ENCODE data around the gene CXCL14.
"Not testable (repeated sequence)": the region's sequence is repeated elsewhere in the genome, so short reads cannot be mapped to it uniquely, and the experiment has no call there.

The CXCL14 gene

GRCh38 chr5:135543485-135544304 lies 35.1 kb downstream of the CXCL14 start:
- DNase-seq (ENCODE audit: low read depth, low spot score): peak; percentile 77

GRCh38 chr5:135543001-135543484 lies 35.7 kb downstream of the CXCL14 start:
- no peak for DNase-seq (ENCODE audit: low read depth, low spot score)

GRCh38 chr5:135541807-135542502 lies 36.8 kb downstream of the CXCL14 start:
- DNase-seq (ENCODE audit: low read depth, low spot score): no peak

GRCh38 chr5:135539430-135540005 lies 39.3 kb downstream of the CXCL14 start:
- DNase-seq (ENCODE audit: low read depth, low spot score): no peak

- no peak for DNase-seq (ENCODE audit: low read depth, low spot score)
Measured at GRCh38 chr5:135538261-135538660, 40.5 kb downstream of the CXCL14 start.

- DNase-seq (ENCODE audit: low read depth, low spot score): no peak
Measured at GRCh38 chr5:135537745-135538144, 41.0 kb downstream of the CXCL14 start.

GRCh38 chr5:135537271-135537670 lies 41.5 kb downstream of the CXCL14 start:
- DNase-seq (ENCODE audit: low read depth, low spot score): no peak

GRCh38 chr5:135535820-135536801 lies 42.7 kb downstream of the CXCL14 start, which contains the start of gene NEUROG1:
TSS of gene NEUROG1 (minus strand) at chr5:135535964. CDS start at chr5:135535690, 274 bp downstream.
- peak; percentile 92 for DNase-seq (ENCODE audit: low read depth, low spot score)

- DNase-seq (ENCODE audit: low read depth, low spot score): no peak
Measured at GRCh38 chr5:135535420-135535819, 43.4 kb downstream of the CXCL14 start.

GRCh38 chr5:135534609-135535419 lies 44.0 kb downstream of the CXCL14 start:
- peak; percentile 79 for DNase-seq (ENCODE audit: low read depth, low spot score)

GRCh38 chr5:135533794-135534193 lies 45.0 kb downstream of the CXCL14 start:
- no peak for DNase-seq (ENCODE audit: low read depth, low spot score)

GRCh38 chr5:135533334-135533733 lies 45.5 kb downstream of the CXCL14 start:
- no peak for DNase-seq (ENCODE audit: low read depth, low spot score)

GRCh38 chr5:135529576-135529975 lies 49.2 kb downstream of the CXCL14 start:
- not testable (repeated sequence) for DNase-seq (ENCODE audit: low read depth, low spot score)

- no peak for DNase-seq (ENCODE audit: low read depth, low spot score)
Measured at GRCh38 chr5:135526924-135527323, 51.9 kb downstream of the CXCL14 start.

GRCh38 chr5:135521964-135522363 lies 56.8 kb downstream of the CXCL14 start:
- no peak for DNase-seq (ENCODE audit: low read depth, low spot score)

All from ELF-1 (cell line).